ENCODE data around the gene LCN12.

- no peak for TF ChIP-seq ZNF274 (IDR thresholded peaks at IDR 0.05; ENCODE audit: low read depth, low read length)
- no peak for TF ChIP-seq YY1 (IDR thresholded peaks at IDR 0.05; ENCODE audit: insufficient read depth, insufficient read length)
- TF ChIP-seq SUZ12 (IDR thresholded peaks at IDR 0.05; ENCODE audit: extremely low read depth, insufficient read depth, insufficient read length), result no peak
These were observed 2.0 kb upstream of the LCN12 start for GRCh38 chr9:136949817-136950655.
